Tibial artery (tissue), 4 donors: ENCODE data around the gene CUX1.

Experiments used
- DNase-seq, 2 donors: peaks; one replicate each; pipeline ENCODE4 v3.0.0-alpha.2; 2019
- H3K27ac ChIP-seq, 2 donors: fragments of 200-600 bp; sonication (generic) in 1 of 2; 1 replicate in 1 of 2; 2 replicates in 1 of 2; pipeline ENCODE4 v1.5.1; 2018 to 2019; ENCODE audit warnings: mild to moderate bottlenecking in 1 of 2
- H3K27me3 ChIP-seq, 2 donors: fragments of 200-600 bp; sonication (generic) in 1 of 2; one replicate each; pipeline versions ENCODE4 v1.5.1 to v1.6.0; 2016 to 2019
- H3K36me3 ChIP-seq, 3 donors: fragments of 200-600 bp; sonication (generic) in 2 of 3; one replicate each; pipeline ENCODE4 v1.5.1; 2016 to 2019; ENCODE audit warnings: mild to moderate bottlenecking in 2 of 3
- H3K4me1 ChIP-seq, 4 donors: fragments of 200-600 bp; sonication (generic) in 2 of 4; 1 replicate in 3 of 4; 2 replicates in 1 of 4; pipeline ENCODE4 v1.5.1; 2016 to 2019
- H3K4me3 ChIP-seq, 2 donors: fragments of 200-600 bp; sonication (generic) in 1 of 2; 1 replicate in 1 of 2; 2 replicates in 1 of 2; pipeline ENCODE4 v1.5.1; 2018 to 2019; ENCODE audit warnings: mild to moderate bottlenecking in 2 of 2
- H3K9me3 ChIP-seq, 3 donors: fragments of 200-600 bp; sonication (generic) in 1 of 3; one replicate each; pipeline ENCODE4 v1.5.1; 2016 to 2019
- CTCF ChIP-seq, 2 experiments: fragments of 200-600 bp in 1 of 2; fragments of 450-650 bp in 1 of 2; IDR thresholded peaks; one replicate each; pipeline ENCODE4 v1.5.1; 2017 to 2019; ENCODE audit warnings: antibody characterized with exemption in 2 of 2, mild to moderate bottlenecking in 1 of 2, moderate library complexity in 1 of 2
- intact Hi-C: fragments of 100-400 bp; cut with DNase I; formaldehyde crosslinking; loops from one replicate; pipeline ENCODE4 v1.15.0; 2023; ENCODE audit warnings: low total_unique reads

The CUX1 gene

DNA sequence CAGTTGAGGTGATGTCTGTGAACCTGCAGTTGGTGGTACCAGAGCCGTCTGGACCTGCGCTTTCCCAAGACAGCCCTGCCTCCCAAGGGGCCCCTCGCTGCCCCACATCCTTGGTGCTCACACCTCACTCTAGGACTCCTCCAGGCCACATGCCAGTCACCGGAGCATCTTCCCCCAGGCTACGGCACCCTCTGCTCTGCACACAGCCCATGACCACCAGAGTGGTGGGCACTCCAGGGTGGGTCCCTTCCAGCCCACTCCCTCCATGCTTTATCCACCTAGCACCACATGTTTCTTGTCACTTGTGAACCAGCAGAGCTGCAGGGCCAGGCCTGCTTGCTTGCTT lies 285.6 kb downstream of the CUX1 start:
- Histone ChIP-seq H3K9me3 (no peaks in the 10 kb centered on the region), H3K4me3 (no peak overlapping the region), H3K27me3 (no peaks in the 10 kb centered on the region), H3K36me3 (peaks cover 16 to 62% (median 31%) of the 10 kb centered on the region in 3 donors), H3K27ac (no peak overlapping the region), H3K4me1 (peaks cover 0 to 3% (median 0%) of the 10 kb centered on the region in 4 donors)
- no peak for TF ChIP-seq CTCF (IDR thresholded peaks at IDR 0.05)
- DNase-seq: no peak
- intact Hi-C loops: no loop called here

DNA sequence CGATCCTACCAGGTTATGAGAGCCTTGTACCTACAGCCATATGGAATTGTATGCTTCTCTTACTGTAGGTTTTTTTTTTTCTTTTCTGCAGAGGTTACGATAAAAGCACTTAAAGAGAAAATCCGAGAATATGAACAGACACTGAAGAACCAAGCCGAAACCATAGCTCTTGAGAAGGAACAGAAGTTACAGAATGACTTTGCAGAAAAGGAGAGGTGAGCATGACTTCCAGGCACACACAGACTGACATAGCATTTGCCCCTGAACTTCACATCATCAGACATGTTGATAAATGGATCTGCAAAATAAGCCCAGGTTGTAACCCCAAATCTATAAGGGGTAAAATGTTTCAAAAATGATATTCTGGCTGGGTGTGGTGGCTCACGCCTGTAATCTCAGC lies 286.8 kb downstream of the CUX1 start:
- no peaks in the 10 kb centered on the region for H3K9me3 ChIP-seq
- no peak for TF ChIP-seq CTCF (IDR thresholded peaks at IDR 0.05)
- no peak overlapping the region for H3K4me3 ChIP-seq
- no peak overlapping the region for H3K27ac ChIP-seq
- peaks cover 0 to 3% (median 0%) of the 10 kb centered on the region in 4 donors for H3K4me1 ChIP-seq
- no peaks in the 10 kb centered on the region for H3K27me3 ChIP-seq
- DNase-seq: no peak
- peaks cover 12 to 52% (median 31%) of the 10 kb centered on the region in 3 donors for H3K36me3 ChIP-seq
- intact Hi-C loops: no loop called here

GRCh38 chr7:102106625-102107024 lies 289.2 kb downstream of the CUX1 start:
- Histone ChIP-seq H3K36me3 (peaks cover 8 to 45% (median 31%) of the 10 kb centered on the region in 3 donors), H3K27me3 (no peaks in the 10 kb centered on the region), H3K4me3 (no peak overlapping the region), H3K4me1 (peaks cover 0 to 3% (median 0%) of the 10 kb centered on the region in 4 donors), H3K9me3 (no peaks in the 10 kb centered on the region), H3K27ac (peak overlapping the region in 1 of 2 donors; percentile 5)
- intact Hi-C loops: no loop called here
- DNase-seq: no peak
- no peak for TF ChIP-seq CTCF (IDR thresholded peaks at IDR 0.05)

GRCh38 chr7:102107474-102108104 lies 290.2 kb downstream of the CUX1 start:
- Histone ChIP-seq H3K4me3 (no peak overlapping the region), H3K9me3 (no peaks in the 10 kb centered on the region), H3K36me3 (peaks cover 10 to 47% (median 32%) of the 10 kb centered on the region in 3 donors), H3K4me1 (peaks cover 0 to 3% (median 0%) of the 10 kb centered on the region in 4 donors), H3K27ac (no peak overlapping the region), H3K27me3 (no peaks in the 10 kb centered on the region)
- TF ChIP-seq CTCF (IDR thresholded peaks at IDR 0.05): no peak
- DNase-seq: no peak
- intact Hi-C loops: no loop called here

- DNase-seq: no peak
- no peaks in the 10 kb centered on the region for H3K27me3 ChIP-seq
- no peak overlapping the region for H3K4me3 ChIP-seq
- TF ChIP-seq CTCF (IDR thresholded peaks at IDR 0.05): no peak
- intact Hi-C loops: no loop called here
- peaks cover 0 to 3% (median 0%) of the 10 kb centered on the region in 4 donors for H3K4me1 ChIP-seq
- no peaks in the 10 kb centered on the region for H3K9me3 ChIP-seq
- no peak overlapping the region for H3K27ac ChIP-seq
- H3K36me3 ChIP-seq: peaks cover 19 to 54% (median 35%) of the 10 kb centered on the region in 3 donors
Measured at GRCh38 chr7:102111061-102112041, 293.9 kb downstream of the CUX1 start.
